Endothelial cell of umbilical vein (primary cell): Measurements from ENCODE around the gene PLA2G6.

Experiments
- CTCF ChIP-seq, 2 donors: IDR thresholded peaks; 1 replicate in 1 of 2; 2 replicates in 1 of 2; pipeline ENCODE4 v1.5.1; 2011; ENCODE audit warnings: low read length in 2 of 2, mild to moderate bottlenecking in 2 of 2, moderate library complexity in 2 of 2, control low read depth in 1 of 2, inconsistent platforms in 1 of 2, low read depth in 1 of 2; ENCODE audit not compliant: insufficient read depth in 1 of 2; ENCODE audit errors: extremely low read depth in 1 of 2
- EZH2 ChIP-seq: IDR thresholded peaks from 2 replicates; pipeline ENCODE4 v1.6.1; 2012; ENCODE audit warnings: borderline replicate concordance, low read depth, mild to moderate bottlenecking, moderate library complexity, low read length, inconsistent platforms; ENCODE audit not compliant: severe bottlenecking
- JUN ChIP-seq: IDR thresholded peaks from 2 replicates; pipeline ENCODE4 v1.6.1; 2011; ENCODE audit warnings: borderline replicate concordance, low read depth; ENCODE audit not compliant: insufficient read length, insufficient read depth

GRCh38 chr22:38141217-38141973 lies 40.2 kb downstream of the PLA2G6 start:
- TF ChIP-seq CTCF (IDR thresholded peaks at IDR 0.05; ENCODE audit: extremely low read depth in 1 of 2, insufficient read depth in 1 of 2, low read depth in 1 of 2, low read length in 2 of 2) (no peak), JUN (no peak), EZH2 (no peak)
